NCI-H524 (cell line): ENCODE results near the gene RNF213.
A peak's percentile ranks its signal among the peaks of the same experiment; 100 is the strongest.

Experiments used
- DNase-seq, 2 experiments: peaks; one replicate each; lab custom pipeline; 2025; lab: John Stamatoyannopoulos, UW

Gene RNF213

GRCh38 chr17:80352216-80352895, 91.7 kb downstream of the RNF213 start:
- DNase-seq = no peak

- DNase-seq = no peak
Measured at GRCh38 chr17:80352991-80353665, 92.5 kb downstream of the RNF213 start.

GRCh38 chr17:80353718-80354275, 93.1 kb downstream of the RNF213 start:
- DNase-seq = no peak

- DNase-seq = no peak
Measured at GRCh38 chr17:80354336-80354735, 93.7 kb downstream of the RNF213 start.

GRCh38 chr17:80356231-80356856, 95.7 kb downstream of the RNF213 start:
- DNase-seq = no peak

GRCh38 chr17:80358131-80358530, 97.5 kb downstream of the RNF213 start:
- DNase-seq = no peak

GRCh38 chr17:80358861-80359260, 98.2 kb downstream of the RNF213 start:
- DNase-seq = no peak

- DNase-seq = no peak
Measured at GRCh38 chr17:80359422-80360110, 98.9 kb downstream of the RNF213 start.

GRCh38 chr17:80360396-80360795, 99.7 kb downstream of the RNF213 start:
- no peak for DNase-seq

- DNase-seq = peak in 1 of 2 experiments; percentile 17
Measured at GRCh38 chr17:80361495-80362220, 101.0 kb downstream of the RNF213 start.

- no peak for DNase-seq
Measured at GRCh38 chr17:80362428-80363119, 101.9 kb downstream of the RNF213 start.

GRCh38 chr17:80363120-80363515, 102.5 kb downstream of the RNF213 start:
- no peak for DNase-seq

- DNase-seq = no peak
Measured at GRCh38 chr17:80363518-80364090, 103.0 kb downstream of the RNF213 start.

- peak; percentile 28 to 66 for DNase-seq
Measured at GRCh38 chr17:80364091-80364691, 103.5 kb downstream of the RNF213 start.

- DNase-seq = no peak
Measured at GRCh38 chr17:80365001-80365965, 104.6 kb downstream of the RNF213 start.

- DNase-seq = no peak
Measured at GRCh38 chr17:80365983-80366382, 105.3 kb downstream of the RNF213 start.

- no peak for DNase-seq
Measured at GRCh38 chr17:80367503-80367902, 106.9 kb downstream of the RNF213 start.

GRCh38 chr17:80371196-80371595, 110.5 kb downstream of the RNF213 start:
- DNase-seq = no peak

GRCh38 chr17:80372456-80372855, 111.8 kb downstream of the RNF213 start:
- no peak for DNase-seq
